HEK293T (cell line): ENCODE results near the gene FXYD6.

ENCODE experiments used
- BHLHE40 ChIP-seq: fragments of 450-650 bp; IDR thresholded peaks from 2 replicates; pipeline ENCODE4 v1.6.1; 2016; ENCODE audit warnings: mild to moderate bottlenecking, moderate library complexity, borderline replicate concordance
- ELF4 ChIP-seq: fragments of 450-650 bp; IDR thresholded peaks from 2 replicates; pipeline ENCODE4 v1.6.1; 2017; ENCODE audit warnings: antibody characterized with exemption
- FOXA1 ChIP-seq: fragments of 450-650 bp; IDR thresholded peaks from 2 replicates; pipeline ENCODE4 v1.6.1; 2016; ENCODE audit warnings: mild to moderate bottlenecking
- FOXM1 ChIP-seq: fragments of 450-650 bp; IDR thresholded peaks from 2 replicates; pipeline ENCODE4 v1.6.1; 2017; ENCODE audit warnings: mild to moderate bottlenecking, borderline replicate concordance
- PKNOX1 ChIP-seq: fragments of 450-650 bp; IDR thresholded peaks from 2 replicates; pipeline ENCODE4 v1.6.1; 2016
- SP1 ChIP-seq: fragments of 450-650 bp; IDR thresholded peaks from 2 replicates; pipeline ENCODE4 v1.6.1; 2017
- SUZ12 ChIP-seq: fragments of 450-650 bp; IDR thresholded peaks from 2 replicates; pipeline ENCODE4 v1.6.1; 2016; ENCODE audit warnings: mild to moderate bottlenecking
- TARDBP ChIP-seq: fragments of 450-650 bp; IDR thresholded peaks from 2 replicates; pipeline ENCODE4 v1.6.1; 2016

- TF ChIP-seq SUZ12 (no peak), PKNOX1 (no peak), SP1 (no peak), FOXM1 (no peak), TARDBP (no peak), FOXA1 (no peak), BHLHE40 (no peak), ELF4 (no peak)
These were observed 2.0 kb upstream of the FXYD6 start for GRCh38 chr11:117878314-117878938.
